HG02840 (cell line): ENCODE measurements around the gene PDLIM1.

Source experiments
- ATAC-seq: cut with Tn5 transposase; IDR thresholded peaks from one replicate; pipeline ENCODE4 v1.9.1; 2021; ENCODE audit warnings: mild to moderate bottlenecking, moderate library complexity, moderate number of reproducible peaks; ENCODE audit not compliant: unreplicated experiment, low FRiP score

PDLIM1 gene

GRCh38 chr10:95290461-95291364 lies at the start of gene PDLIM1:
Gene PDLIM1, minus strand, starts transcription at chr10:95291003. Its CDS starts 88 bp downstream, at chr10:95290915.
- ATAC-seq: peak; percentile 38

- ATAC-seq: no peak
Observed at GRCh38 chr10:95339863-95340262, 49.1 kb upstream of the PDLIM1 start.

GRCh38 chr10:95337423-95338160 lies 46.8 kb upstream of the PDLIM1 start:
- no peak for ATAC-seq

- no peak for ATAC-seq
Observed at GRCh38 chr10:95336702-95337101, 45.9 kb upstream of the PDLIM1 start.

- ATAC-seq: no peak
Observed at GRCh38 chr10:95335933-95336699, 45.3 kb upstream of the PDLIM1 start.

GRCh38 chr10:95334805-95335144 lies 44.0 kb upstream of the PDLIM1 start:
- ATAC-seq: no peak

- no peak for ATAC-seq
Observed at GRCh38 chr10:95333997-95334804, 43.4 kb upstream of the PDLIM1 start.

GRCh38 chr10:95332666-95333249 lies 42.0 kb upstream of the PDLIM1 start:
- ATAC-seq: no peak

GRCh38 chr10:95331596-95332130 lies 40.9 kb upstream of the PDLIM1 start:
- ATAC-seq: no peak

- ATAC-seq: no peak
Observed at GRCh38 chr10:95330966-95331453, 40.2 kb upstream of the PDLIM1 start.

- ATAC-seq: no peak
Observed at GRCh38 chr10:95329296-95329695, 38.5 kb upstream of the PDLIM1 start.

GRCh38 chr10:95328013-95328412 lies 37.2 kb upstream of the PDLIM1 start:
- ATAC-seq: no peak

- ATAC-seq: no peak
Observed at GRCh38 chr10:95327367-95327766, 36.6 kb upstream of the PDLIM1 start.

- ATAC-seq: no peak
Observed at GRCh38 chr10:95326396-95326795, 35.6 kb upstream of the PDLIM1 start.

- ATAC-seq: no peak
Observed at GRCh38 chr10:95325863-95326262, 35.1 kb upstream of the PDLIM1 start.

- ATAC-seq: no peak
Observed at GRCh38 chr10:95324436-95325268, 33.8 kb upstream of the PDLIM1 start.

- ATAC-seq: no peak
Observed at GRCh38 chr10:95321554-95322301, 30.9 kb upstream of the PDLIM1 start.

- no peak for ATAC-seq
Observed at GRCh38 chr10:95319239-95319638, 28.4 kb upstream of the PDLIM1 start.
